ENCODE measurements around the gene PIAS1.

The PIAS1 gene

DNA sequence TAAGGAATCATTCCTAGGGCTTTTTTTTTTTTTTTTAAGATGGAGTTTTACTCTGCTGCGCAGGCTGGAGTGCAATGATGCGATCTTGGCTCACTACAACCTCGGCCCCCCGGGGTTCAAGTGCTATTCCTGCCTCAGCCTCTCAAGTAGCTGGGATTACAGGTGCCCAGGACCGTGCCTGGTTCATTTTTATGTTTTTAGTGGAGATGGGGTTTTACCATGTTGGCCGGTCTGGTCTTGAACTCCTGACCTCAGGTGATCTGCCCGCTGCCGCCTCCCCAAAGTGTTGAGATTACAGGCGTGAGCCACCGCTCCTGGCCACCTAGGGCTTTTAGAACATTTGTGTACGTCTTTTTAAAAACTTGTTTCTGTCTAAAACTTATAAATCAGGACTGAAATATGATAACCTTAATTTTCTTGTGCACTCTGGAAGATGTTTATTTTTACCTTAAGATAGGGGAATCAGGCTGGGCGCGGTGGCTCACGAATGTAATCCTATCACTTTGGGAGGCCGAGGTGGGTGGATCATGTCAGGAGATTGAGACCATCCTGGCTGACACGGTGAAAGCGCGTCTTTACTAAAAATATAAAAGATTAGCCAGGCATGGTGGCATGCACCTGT is 21.8 kb downstream of the PIAS1 start (continued):
- TF ChIP-seq ZNF433 (tag by site-specific recombination; IDR thresholded peaks at IDR 0.05; ENCODE audit: low read depth): no peak
- TF ChIP-seq GLIS1 (tag by site-specific recombination; IDR thresholded peaks at IDR 0.05): peak; percentile 56
- no peak for TF ChIP-seq SCRT2 (tag by site-specific recombination; IDR thresholded peaks at IDR 0.05)
- no peak for TF ChIP-seq ZNF768 (tag by site-specific recombination; IDR thresholded peaks at IDR 0.05)
- TF ChIP-seq ZNF785 (tag by site-specific recombination; IDR thresholded peaks at IDR 0.05): no peak
- TF ChIP-seq, protein P1, sequence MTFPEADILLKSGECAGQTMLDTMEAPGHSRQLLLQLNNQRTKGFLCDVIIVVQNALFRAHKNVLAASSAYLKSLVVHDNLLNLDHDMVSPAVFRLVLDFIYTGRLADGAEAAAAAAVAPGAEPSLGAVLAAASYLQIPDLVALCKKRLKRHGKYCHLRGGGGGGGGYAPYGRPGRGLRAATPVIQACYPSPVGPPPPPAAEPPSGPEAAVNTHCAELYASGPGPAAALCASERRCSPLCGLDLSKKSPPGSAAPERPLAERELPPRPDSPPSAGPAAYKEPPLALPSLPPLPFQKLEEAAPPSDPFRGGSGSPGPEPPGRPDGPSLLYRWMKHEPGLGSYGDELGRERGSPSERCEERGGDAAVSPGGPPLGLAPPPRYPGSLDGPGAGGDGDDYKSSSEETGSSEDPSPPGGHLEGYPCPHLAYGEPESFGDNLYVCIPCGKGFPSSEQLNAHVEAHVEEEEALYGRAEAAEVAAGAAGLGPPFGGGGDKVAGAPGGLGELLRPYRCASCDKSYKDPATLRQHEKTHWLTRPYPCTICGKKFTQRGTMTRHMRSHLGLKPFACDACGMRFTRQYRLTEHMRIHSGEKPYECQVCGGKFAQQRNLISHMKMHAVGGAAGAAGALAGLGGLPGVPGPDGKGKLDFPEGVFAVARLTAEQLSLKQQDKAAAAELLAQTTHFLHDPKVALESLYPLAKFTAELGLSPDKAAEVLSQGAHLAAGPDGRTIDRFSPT (tag by site-specific recombination; IDR thresholded peaks at IDR 0.05): peak; percentile 50; the same call in 1 of the 2 replicates
- TF ChIP-seq ZBTB7A (tag by site-specific recombination; IDR thresholded peaks at IDR 0.05; ENCODE audit: low read depth): no peak
- TF ChIP-seq, protein P2, sequence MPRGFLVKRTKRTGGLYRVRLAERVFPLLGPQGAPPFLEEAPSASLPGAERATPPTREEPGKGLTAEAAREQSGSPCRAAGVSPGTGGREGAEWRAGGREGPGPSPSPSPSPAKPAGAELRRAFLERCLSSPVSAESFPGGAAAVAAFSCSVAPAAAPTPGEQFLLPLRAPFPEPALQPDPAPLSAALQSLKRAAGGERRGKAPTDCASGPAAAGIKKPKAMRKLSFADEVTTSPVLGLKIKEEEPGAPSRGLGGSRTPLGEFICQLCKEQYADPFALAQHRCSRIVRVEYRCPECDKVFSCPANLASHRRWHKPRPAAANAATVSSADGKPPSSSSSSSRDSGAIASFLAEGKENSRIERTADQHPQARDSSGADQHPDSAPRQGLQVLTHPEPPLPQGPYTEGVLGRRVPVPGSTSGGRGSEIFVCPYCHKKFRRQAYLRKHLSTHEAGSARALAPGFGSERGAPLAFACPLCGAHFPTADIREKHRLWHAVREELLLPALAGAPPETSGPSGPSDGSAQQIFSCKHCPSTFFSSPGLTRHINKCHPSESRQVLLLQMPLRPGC (tag by site-specific recombination; IDR thresholded peaks at IDR 0.05): no peak
- TF ChIP-seq ZIC2 (tag by site-specific recombination; IDR thresholded peaks at IDR 0.05): no peak
- TF ChIP-seq SETDB1 (IDR thresholded peaks at IDR 0.05; ENCODE audit: insufficient read length, low read length): no peak
- TF ChIP-seq OSR2 (tag by site-specific recombination; IDR thresholded peaks at IDR 0.05): peak; percentile 87

DNA sequence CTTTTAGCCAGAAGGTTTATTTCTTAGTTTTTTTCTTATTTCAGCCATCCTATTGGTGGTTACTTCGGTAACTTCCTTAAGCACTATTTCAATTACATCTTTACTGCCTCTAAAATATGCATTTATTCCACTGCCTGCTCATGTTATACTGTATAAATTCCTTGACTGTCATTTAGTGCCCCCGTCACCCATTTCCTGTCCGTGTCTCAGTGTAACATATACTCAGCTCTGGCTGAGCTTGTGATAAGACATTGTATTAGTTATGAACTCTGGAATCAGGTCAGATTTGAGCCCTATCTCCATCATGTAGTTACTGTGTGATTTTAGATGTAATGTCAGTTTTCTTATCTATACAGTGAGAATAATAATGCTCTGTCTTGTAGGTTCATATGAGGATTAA is 24.2 kb downstream of the PIAS1 start:
- TF ChIP-seq ZBTB20 (tag by site-specific recombination; IDR thresholded peaks at IDR 0.05) (peak; percentile 38; the same call in 1 of the 2 replicates), ZNF335 (tag by site-specific recombination; conservative IDR thresholded peaks at IDR 0.05) (peak; percentile 45; the same call in 1 of the 2 replicates), ZNF214 (tag by site-specific recombination; IDR thresholded peaks at IDR 0.05; ENCODE audit: borderline replicate concordance) (no peak), FEZF1 (tag by site-specific recombination; IDR thresholded peaks at IDR 0.05) (peak; percentile 34; the same call in 1 of the 2 replicates)
- TF ChIP-seq, protein P3, sequence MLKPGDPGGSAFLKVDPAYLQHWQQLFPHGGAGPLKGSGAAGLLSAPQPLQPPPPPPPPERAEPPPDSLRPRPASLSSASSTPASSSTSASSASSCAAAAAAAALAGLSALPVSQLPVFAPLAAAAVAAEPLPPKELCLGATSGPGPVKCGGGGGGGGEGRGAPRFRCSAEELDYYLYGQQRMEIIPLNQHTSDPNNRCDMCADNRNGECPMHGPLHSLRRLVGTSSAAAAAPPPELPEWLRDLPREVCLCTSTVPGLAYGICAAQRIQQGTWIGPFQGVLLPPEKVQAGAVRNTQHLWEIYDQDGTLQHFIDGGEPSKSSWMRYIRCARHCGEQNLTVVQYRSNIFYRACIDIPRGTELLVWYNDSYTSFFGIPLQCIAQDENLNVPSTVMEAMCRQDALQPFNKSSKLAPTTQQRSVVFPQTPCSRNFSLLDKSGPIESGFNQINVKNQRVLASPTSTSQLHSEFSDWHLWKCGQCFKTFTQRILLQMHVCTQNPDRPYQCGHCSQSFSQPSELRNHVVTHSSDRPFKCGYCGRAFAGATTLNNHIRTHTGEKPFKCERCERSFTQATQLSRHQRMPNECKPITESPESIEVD (tag by site-specific recombination; IDR thresholded peaks at IDR 0.05): peak; percentile 45
- H3K4me1 ChIP-seq (ENCODE audit: control insufficient read depth, insufficient read depth, low read length): peaks cover 53% of the 10 kb centered on the region
- ChIA-PET POLR2A (no interaction called here), CTCF (no interaction called here)
- H3K27ac ChIP-seq (ENCODE audit: extremely low read depth, low read depth, low read length): no peak overlapping the region
- no peaks in the 10 kb centered on the region for H3K9me3 ChIP-seq (ENCODE audit: control insufficient read depth, insufficient read depth, low read depth, low read length)
- H3K36me3 ChIP-seq (ENCODE audit: control insufficient read depth in 2 of 2, insufficient read depth in 1 of 2, low read length in 2 of 2): no peaks in the 10 kb centered on the region; a peak in 1 of 3 replicates
- H3K4me3 ChIP-seq (ENCODE audit: low read depth, low read length): no peak overlapping the region

DNA sequence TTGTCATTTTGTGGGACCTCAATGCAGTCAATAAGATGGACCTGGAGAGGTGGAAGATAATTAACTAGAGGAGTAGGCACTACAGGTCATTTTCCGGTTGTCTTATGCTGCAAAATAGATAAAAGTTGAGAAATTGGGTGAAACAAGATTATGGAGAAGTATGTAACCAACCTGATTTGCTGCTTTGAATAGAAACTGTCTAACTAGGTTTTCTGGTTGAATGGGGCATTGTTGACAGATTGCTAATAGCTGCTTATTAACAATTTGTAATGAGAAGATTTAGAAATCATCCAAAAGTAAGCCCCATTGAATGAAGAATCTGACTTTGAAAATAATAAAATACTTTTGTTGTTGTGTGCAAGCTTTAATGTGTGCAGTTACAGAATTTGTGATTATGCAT is 26.2 kb downstream of the PIAS1 start:
- no peaks in the 10 kb centered on the region; a peak in 1 of 3 replicates for H3K36me3 ChIP-seq (ENCODE audit: control insufficient read depth in 2 of 2, insufficient read depth in 1 of 2, low read length in 2 of 2)
- H3K9me3 ChIP-seq (ENCODE audit: control insufficient read depth, insufficient read depth, low read depth, low read length): no peaks in the 10 kb centered on the region
- peaks cover 53% of the 10 kb centered on the region for H3K4me1 ChIP-seq (ENCODE audit: control insufficient read depth, insufficient read depth, low read length)
- ChIA-PET POLR2A (no interaction called here), CTCF (no interaction called here)
- H3K4me3 ChIP-seq (ENCODE audit: low read depth, low read length): no peak overlapping the region
- no peak overlapping the region for H3K27ac ChIP-seq (ENCODE audit: extremely low read depth, low read depth, low read length)
- TF ChIP-seq ZNF223 (tag by site-specific recombination; IDR thresholded peaks at IDR 0.05): no peak
- no peak for TF ChIP-seq ZNF626 (tag by site-specific recombination; IDR thresholded peaks at IDR 0.05)
- no peak for TF ChIP-seq ZNF777 (tag by site-specific recombination; IDR thresholded peaks at IDR 0.05; ENCODE audit: borderline replicate concordance)
- TF ChIP-seq ZNF132 (tag by site-specific recombination; IDR thresholded peaks at IDR 0.05; ENCODE audit: borderline replicate concordance): no peak
- TF ChIP-seq ZNF707 (tag by site-specific recombination; IDR thresholded peaks at IDR 0.05): no peak
- TF ChIP-seq ZNF10 (tag by site-specific recombination; IDR thresholded peaks at IDR 0.05): no peak
- TF ChIP-seq, protein P4, sequence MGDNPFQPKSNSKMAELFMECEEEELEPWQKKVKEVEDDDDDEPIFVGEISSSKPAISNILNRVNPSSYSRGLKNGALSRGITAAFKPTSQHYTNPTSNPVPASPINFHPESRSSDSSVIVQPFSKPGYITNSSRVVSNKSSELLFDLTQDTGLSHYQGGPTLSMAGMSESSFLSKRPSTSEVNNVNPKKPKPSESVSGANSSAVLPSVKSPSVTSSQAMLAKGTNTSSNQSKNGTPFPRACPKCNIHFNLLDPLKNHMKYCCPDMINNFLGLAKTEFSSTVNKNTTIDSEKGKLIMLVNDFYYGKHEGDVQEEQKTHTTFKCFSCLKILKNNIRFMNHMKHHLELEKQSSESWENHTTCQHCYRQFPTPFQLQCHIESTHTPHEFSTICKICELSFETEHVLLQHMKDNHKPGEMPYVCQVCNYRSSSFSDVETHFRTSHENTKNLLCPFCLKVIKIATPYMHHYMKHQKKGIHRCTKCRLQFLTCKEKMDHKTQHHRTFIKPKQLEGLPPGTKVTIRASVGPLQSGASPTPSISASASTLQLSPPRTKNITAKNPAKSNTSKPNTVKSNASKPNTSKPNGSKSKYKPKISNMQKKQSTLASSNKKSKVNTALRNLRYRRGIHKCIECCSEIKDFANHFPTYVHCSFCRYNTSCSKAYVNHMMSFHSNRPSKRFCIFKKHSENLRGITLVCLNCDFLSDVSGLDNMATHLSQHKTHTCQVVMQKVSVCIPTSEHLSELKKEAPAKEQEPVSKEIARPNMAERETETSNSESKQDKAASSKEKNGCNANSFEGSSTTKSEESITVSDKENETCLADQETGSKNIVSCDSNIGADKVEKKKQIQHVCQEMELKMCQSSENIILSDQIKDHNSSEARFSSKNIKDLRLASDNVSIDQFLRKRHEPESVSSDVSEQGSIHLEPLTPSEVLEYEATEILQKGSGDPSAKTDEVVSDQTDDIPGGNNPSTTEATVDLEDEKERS (tag by site-specific recombination; IDR thresholded peaks at IDR 0.05): no peak

All from HEK293 (cell line).